ENCODE data around the gene ARHGEF26. TPM values are rescaled to one million over a fixed set of nuclear protein-coding genes. Genes with fewer than 3 reads are reported as not detected.

The ARHGEF26 gene
- total and polyA plus RNA-seq, 2 experiments from 2014 or later: 0.40 to 0.65 TPM

- no peaks in the 10 kb centered on the region for H4K20me1 ChIP-seq (ENCODE audit: insufficient read depth)
- H3K79me2 ChIP-seq (ENCODE audit: insufficient read depth): no peaks in the 10 kb centered on the region
- H3K27me3 ChIP-seq (replicated peaks; ENCODE audit: insufficient read depth): no peaks in the 10 kb centered on the region
- 22 to 23% methylated on average over 2 of the region's 2 CpGs for WGBS, 2 experiments (ENCODE audit: low coverage in 1 of 2, low lambda C conversion rate in 2 of 2, missing lambda C conversion rate in 2 of 2)
- H3F3A ChIP-seq (ENCODE audit: insufficient read depth): no peaks in the 10 kb centered on the region
- H3K4me3 ChIP-seq: no peak overlapping the region
- no peak overlapping the region for H2AFZ ChIP-seq
- TF ChIP-seq EZH2 (IDR thresholded peaks at IDR 0.05; ENCODE audit: insufficient read depth, poor library complexity, severe bottlenecking) (no peak), EZH2phosphoT487 (IDR thresholded peaks at IDR 0.05; ENCODE audit: insufficient read depth, low read depth) (no peak)
- H3K9ac ChIP-seq: no peak overlapping the region
- H3K27ac ChIP-seq: no peak overlapping the region
- no peaks in the 10 kb centered on the region for H3K36me3 ChIP-seq (ENCODE audit: low read depth)
- no peak overlapping the region for H3K4me2 ChIP-seq (ENCODE audit: unreplicated experiment)
- H3K9me2 ChIP-seq (ENCODE audit: insufficient read depth): no peaks in the 10 kb centered on the region
- no peaks in the 10 kb centered on the region for H3K4me1 ChIP-seq (ENCODE audit: insufficient read depth)
- in situ Hi-C loops (cut with MboI): no loop called here
- no peaks in the 10 kb centered on the region for H3K9me3 ChIP-seq (ENCODE audit: low read depth)
- DNase-seq: no peak
Observed at GRCh38 chr3:154176036-154176435, 54.8 kb downstream of the ARHGEF26 start.

- Histone ChIP-seq H2AFZ (no peak overlapping the region), H3K4me2 (ENCODE audit: unreplicated experiment) (no peak overlapping the region), H3K9ac (no peak overlapping the region), H3K4me1 (ENCODE audit: insufficient read depth) (no peaks in the 10 kb centered on the region), H3K9me3 (ENCODE audit: low read depth) (no peaks in the 10 kb centered on the region), H3K36me3 (ENCODE audit: low read depth) (no peaks in the 10 kb centered on the region), H3K27me3 (replicated peaks; ENCODE audit: insufficient read depth) (no peaks in the 10 kb centered on the region), H3F3A (ENCODE audit: insufficient read depth) (no peaks in the 10 kb centered on the region), H3K79me2 (ENCODE audit: insufficient read depth) (no peaks in the 10 kb centered on the region), H4K20me1 (ENCODE audit: insufficient read depth) (no peaks in the 10 kb centered on the region), H3K4me3 (no peak overlapping the region), H3K27ac (no peak overlapping the region), H3K9me2 (ENCODE audit: insufficient read depth) (no peaks in the 10 kb centered on the region)
- in situ Hi-C loops (cut with MboI): no loop called here
- WGBS, 2 experiments (ENCODE audit: low coverage in 1 of 2, low lambda C conversion rate in 2 of 2, missing lambda C conversion rate in 2 of 2): 92 to 100% methylated on average over 1 of the region's 1 CpG
- TF ChIP-seq EZH2 (IDR thresholded peaks at IDR 0.05; ENCODE audit: insufficient read depth, poor library complexity, severe bottlenecking) (no peak), EZH2phosphoT487 (IDR thresholded peaks at IDR 0.05; ENCODE audit: insufficient read depth, low read depth) (no peak)
- DNase-seq: no peak
Observed at GRCh38 chr3:154177406-154177805, 56.2 kb downstream of the ARHGEF26 start.

DNA sequence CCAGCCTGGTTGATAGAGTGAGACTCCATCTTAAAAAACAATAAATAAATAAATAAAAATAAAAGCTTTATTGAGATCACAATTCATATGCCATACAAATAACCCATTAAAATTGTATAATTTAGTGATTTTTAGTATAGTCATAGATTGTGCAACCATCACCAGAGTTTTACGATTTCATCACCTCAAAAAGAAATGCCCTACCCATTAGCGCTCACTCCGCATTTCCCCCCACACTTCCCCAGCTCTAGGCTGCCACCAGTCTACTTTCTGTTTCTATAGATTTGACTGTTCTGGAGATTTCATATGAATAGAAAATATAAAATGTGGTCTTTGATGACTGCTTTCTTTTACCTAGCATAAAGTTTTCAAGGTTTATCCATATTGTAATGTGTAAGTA lies 57.0 kb downstream of the ARHGEF26 start:
- H4K20me1 ChIP-seq (ENCODE audit: insufficient read depth): no peaks in the 10 kb centered on the region
- TF ChIP-seq EZH2phosphoT487 (IDR thresholded peaks at IDR 0.05; ENCODE audit: insufficient read depth, low read depth) (no peak), EZH2 (IDR thresholded peaks at IDR 0.05; ENCODE audit: insufficient read depth, poor library complexity, severe bottlenecking) (no peak)
- H3K4me1 ChIP-seq (ENCODE audit: insufficient read depth): no peaks in the 10 kb centered on the region
- 92 to 97% methylated on average over 3 of the region's 3 CpGs for WGBS, 2 experiments (ENCODE audit: low coverage in 1 of 2, low lambda C conversion rate in 2 of 2, missing lambda C conversion rate in 2 of 2)
- in situ Hi-C loops (cut with MboI): no loop called here
- no peak overlapping the region for H3K9ac ChIP-seq
- no peak overlapping the region for H2AFZ ChIP-seq
- H3K36me3 ChIP-seq (ENCODE audit: low read depth): no peaks in the 10 kb centered on the region
- H3F3A ChIP-seq (ENCODE audit: insufficient read depth): no peaks in the 10 kb centered on the region
- H3K27me3 ChIP-seq (replicated peaks; ENCODE audit: insufficient read depth): no peaks in the 10 kb centered on the region
- H3K9me2 ChIP-seq (ENCODE audit: insufficient read depth): no peaks in the 10 kb centered on the region
- no peaks in the 10 kb centered on the region for H3K9me3 ChIP-seq (ENCODE audit: low read depth)
- no peak overlapping the region for H3K27ac ChIP-seq
- no peak for DNase-seq
- H3K79me2 ChIP-seq (ENCODE audit: insufficient read depth): no peaks in the 10 kb centered on the region
- no peak overlapping the region for H3K4me2 ChIP-seq (ENCODE audit: unreplicated experiment)
- no peak overlapping the region for H3K4me3 ChIP-seq

DNA sequence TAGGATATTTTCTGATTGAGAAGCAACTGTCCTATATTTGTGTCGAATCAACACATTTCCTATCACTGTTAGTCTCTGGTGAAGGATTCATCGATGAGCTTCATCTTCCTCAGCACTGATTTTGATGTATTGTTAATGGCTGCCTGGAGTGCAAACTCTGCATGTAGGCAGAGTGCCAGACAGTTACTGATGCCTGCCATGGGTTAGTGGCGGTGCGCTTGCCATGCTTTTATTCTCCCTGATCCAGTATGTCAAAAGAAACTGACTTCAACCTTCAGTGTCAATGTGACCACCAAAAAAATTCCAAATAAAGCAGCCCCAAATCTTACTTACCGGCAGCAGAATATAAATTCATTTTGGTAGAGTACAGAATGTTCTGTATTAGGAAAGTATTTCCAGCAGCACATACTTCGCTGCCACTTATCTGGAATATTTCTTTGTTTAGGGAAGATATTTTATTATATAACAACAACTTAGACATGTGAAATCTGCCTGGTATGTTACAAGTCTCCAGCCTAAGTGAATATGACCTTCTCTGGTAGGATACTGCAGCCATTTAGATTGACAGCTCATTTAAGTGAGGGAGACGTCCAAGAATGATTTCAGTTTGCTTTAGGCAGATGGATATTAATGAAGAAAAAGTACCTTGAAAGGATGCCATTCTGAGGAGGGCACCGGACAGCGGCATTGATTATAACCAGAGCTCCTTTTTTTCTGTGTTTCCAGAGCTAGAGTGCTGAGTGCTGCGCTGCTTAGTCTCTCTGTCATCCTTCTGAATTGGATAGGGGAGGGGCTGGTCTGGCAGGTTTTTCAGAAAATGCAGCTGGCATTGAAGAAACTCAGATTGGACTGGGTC lies 59.9 kb downstream of the ARHGEF26 start:
- H4K20me1 ChIP-seq (ENCODE audit: insufficient read depth): no peaks in the 10 kb centered on the region
- no peak overlapping the region for H3K4me2 ChIP-seq (ENCODE audit: unreplicated experiment)
- no peaks in the 10 kb centered on the region for H3F3A ChIP-seq (ENCODE audit: insufficient read depth)
- H3K9me2 ChIP-seq (ENCODE audit: insufficient read depth): no peaks in the 10 kb centered on the region
- H3K36me3 ChIP-seq (ENCODE audit: low read depth): no peaks in the 10 kb centered on the region
- no peak for DNase-seq
- H3K9ac ChIP-seq: no peak overlapping the region
- no peak overlapping the region for H2AFZ ChIP-seq
- H3K79me2 ChIP-seq (ENCODE audit: insufficient read depth): no peaks in the 10 kb centered on the region
- no peaks in the 10 kb centered on the region for H3K4me1 ChIP-seq (ENCODE audit: insufficient read depth)
- H3K27ac ChIP-seq: no peak overlapping the region
- H3K4me3 ChIP-seq: no peak overlapping the region
- 30 to 35% methylated on average over 10 of the region's 10 CpGs for WGBS, 2 experiments (ENCODE audit: low coverage in 1 of 2, low lambda C conversion rate in 2 of 2, missing lambda C conversion rate in 2 of 2)
- in situ Hi-C loops (cut with MboI): no loop called here
- TF ChIP-seq EZH2phosphoT487 (IDR thresholded peaks at IDR 0.05; ENCODE audit: insufficient read depth, low read depth): no peak
- TF ChIP-seq EZH2 (IDR thresholded peaks at IDR 0.05; ENCODE audit: insufficient read depth, poor library complexity, severe bottlenecking): no peak
- H3K27me3 ChIP-seq (replicated peaks; ENCODE audit: insufficient read depth): no peaks in the 10 kb centered on the region
- no peaks in the 10 kb centered on the region for H3K9me3 ChIP-seq (ENCODE audit: low read depth)

Data from GM23248 (cell line).